SKM-1 (cell line): ENCODE measurements around the gene VTN.

Experiments used
- DNase-seq: peaks from one replicate; lab custom pipeline; 2025; ENCODE audit not compliant: unreplicated experiment; lab: John Stamatoyannopoulos, UW

VTN gene, protein sequence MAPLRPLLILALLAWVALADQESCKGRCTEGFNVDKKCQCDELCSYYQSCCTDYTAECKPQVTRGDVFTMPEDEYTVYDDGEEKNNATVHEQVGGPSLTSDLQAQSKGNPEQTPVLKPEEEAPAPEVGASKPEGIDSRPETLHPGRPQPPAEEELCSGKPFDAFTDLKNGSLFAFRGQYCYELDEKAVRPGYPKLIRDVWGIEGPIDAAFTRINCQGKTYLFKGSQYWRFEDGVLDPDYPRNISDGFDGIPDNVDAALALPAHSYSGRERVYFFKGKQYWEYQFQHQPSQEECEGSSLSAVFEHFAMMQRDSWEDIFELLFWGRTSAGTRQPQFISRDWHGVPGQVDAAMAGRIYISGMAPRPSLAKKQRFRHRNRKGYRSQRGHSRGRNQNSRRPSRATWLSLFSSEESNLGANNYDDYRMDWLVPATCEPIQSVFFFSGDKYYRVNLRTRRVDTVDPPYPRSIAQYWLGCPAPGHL

DNA sequence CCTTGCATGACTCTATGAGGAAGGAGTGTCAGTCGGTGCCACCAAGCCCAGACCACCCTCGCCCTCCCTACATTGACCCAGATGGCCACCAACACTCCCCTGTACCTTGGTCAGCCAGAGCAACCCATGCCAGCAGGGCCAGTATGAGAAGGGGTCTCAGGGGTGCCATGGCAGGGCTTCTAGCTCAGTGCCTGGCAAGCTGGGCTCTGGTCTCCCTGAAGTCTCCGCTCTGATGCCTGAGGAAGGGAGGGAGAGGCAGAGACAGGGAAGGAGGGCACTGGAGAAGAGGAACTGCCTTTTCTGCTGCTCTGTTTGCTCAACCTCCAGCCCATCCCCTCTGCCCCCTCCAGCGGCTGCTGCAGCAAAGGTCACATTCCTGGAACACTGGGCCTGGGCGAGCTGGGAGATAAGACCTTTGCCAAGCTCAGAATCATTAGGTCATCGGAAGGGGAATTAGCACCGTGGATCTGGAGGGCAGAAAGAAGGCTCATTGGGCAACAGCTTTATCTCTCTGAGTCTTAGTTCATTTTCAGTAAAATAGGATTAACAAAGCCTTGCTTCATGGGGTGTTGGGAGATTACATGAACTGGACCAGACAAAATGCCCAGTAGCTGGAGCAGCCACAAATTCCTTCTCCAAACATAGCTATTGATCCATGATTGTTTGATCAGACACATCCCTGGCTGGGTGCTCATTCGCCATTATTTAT, at the start of gene VTN:
Gene VTN, minus strand, starts transcription at position 273 of the 709 bp plus-strand sequence. Its CDS starts 104 bp downstream, at position 169.
- DNase-seq = peak; percentile 15

DNA sequence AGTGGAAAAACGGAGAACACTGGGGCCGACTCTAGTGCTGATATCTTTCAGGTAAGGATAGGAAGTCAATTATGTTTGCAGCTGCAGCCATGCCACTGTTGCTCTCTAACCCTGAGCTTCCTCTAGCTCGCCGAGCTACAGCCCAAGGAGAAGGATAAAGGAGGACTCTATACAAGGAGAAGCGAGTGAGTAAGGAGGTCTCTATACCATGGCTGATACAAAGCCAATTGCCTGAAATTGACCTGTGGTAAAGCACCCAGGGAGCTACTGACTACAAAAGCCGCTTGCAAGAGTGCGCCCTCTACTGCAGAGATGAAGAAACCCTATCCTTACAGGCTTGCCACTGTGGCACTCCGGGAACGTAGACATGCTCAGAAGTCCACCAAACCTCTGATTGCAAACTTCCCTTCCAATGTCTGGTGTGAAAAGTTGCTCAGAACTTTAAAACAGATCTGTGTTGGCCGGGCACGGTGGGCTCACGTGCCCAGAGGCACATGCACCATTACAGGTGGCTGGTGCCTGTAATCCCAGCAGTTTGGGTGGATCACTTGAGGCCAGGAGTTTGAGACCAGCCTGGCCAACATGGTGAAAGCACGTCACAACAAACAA, 46.7 kb upstream of the VTN start:
- DNase-seq = peak; percentile 74

DNA sequence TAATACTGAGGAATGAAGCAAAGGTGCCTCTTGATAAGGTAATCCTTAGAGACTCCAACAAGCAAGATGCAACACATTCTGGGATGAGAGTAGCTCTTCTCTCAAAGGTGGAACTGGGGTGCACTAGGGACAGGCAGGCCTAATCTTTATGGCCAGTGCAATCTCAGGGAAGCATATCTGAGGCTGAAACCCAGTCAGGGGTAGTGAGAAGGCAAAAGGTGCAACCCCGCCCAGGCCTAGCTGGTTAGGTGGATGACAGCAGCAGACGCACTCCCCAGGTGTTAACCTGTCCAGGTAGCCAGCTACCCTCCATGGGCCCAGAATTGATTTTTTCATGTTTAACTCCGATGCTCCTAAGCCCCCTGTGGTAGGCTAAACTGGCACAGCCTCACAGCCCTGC, 45.8 kb upstream of the VTN start:
- DNase-seq = no peak

DNA sequence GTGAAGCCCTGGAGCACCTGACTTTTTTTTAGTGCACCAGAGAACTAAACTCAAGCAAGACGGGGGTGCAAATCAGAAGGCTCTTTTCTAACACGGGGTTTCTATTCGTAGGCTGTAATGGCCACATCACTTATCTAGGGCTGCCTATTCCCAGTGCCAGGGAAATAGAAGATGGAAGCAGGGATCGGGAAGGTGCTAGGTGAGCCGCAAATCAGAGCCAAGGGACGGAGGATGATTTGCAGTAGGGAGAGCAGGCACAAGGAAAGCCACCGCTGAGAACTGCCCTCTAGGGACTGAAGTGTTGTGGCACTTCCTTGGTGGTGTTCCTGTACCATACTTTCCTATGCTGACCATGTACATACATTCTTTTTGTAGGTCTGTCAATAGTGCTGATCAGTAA, 43.7 kb upstream of the VTN start:
- no peak for DNase-seq

DNA sequence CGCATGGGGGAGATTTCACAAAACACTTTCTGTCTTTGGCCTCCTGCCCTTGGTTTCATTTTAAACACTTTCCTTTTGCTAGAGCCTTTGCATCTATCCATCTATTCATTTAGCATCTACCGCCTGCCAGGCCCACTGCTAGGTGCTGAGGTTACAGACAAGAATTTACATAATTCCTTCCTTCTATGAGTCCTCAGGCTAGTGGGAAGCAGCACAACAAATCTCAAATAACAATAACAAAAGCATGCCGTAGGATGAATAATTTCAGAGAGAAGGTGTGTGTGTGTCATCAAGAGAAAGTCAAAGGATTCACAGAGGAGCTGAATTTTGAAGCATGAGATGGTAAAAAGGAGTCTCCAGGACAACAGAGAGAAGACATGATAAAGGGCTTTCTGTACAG, 42.0 kb upstream of the VTN start:
- no peak for DNase-seq

DNA sequence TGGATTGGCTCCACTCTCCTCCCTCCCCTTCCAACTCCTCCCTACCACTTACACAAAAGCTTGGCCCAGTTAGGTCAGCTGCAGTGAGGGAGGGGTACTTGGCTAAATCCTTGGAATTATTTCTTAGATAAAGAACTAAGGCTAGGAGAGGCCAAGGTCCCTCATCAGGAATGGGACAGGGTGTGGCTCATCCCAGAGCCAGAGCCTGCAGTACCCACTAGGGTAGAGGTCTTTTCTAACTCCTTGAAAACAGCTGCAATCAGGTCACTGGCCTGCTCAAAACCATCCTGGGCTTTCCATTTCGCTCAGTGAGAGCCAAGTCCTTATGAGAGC, 37.8 kb upstream of the VTN start:
- no peak for DNase-seq

DNA sequence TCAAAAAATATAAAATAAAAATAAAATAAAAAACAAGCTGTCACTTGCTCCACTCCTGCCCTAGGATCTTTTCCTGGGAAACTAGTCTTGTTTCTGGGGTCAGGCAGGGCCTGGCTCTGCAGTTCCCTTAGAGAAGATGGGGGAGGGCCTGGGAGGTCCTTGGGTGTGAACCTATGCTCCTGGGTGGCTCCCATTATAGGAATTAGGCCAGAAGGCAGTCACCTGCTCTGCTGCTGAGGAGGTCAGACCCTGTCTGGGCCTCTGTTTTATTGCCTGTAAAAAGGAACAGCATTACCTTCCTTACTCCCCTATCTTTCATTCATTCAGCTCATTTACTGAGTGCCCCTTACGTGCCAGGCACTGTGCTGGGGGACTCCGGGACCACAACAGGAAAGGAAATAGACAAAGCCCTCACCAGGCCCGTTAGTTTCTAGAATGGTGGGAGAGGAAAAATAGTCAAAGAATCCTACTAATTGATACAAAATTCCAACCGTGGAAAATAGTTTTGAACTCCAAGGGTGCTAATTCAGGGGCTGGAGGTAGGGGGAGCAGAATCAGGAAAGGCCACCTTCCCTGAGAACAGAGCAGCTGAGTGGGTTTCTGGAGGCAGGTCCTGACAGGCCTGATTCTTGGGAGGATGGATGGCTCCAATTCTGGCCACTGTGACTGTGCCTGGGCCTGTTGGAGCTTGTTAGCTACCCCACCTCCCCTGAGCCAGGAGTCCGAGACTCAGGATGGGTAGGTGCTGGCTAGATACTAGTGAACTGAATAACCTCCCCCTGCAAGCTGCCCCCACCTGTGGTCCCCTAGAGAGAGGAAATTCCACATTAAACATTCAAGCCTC, 37.2 kb upstream of the VTN start:
- no peak for DNase-seq

DNA sequence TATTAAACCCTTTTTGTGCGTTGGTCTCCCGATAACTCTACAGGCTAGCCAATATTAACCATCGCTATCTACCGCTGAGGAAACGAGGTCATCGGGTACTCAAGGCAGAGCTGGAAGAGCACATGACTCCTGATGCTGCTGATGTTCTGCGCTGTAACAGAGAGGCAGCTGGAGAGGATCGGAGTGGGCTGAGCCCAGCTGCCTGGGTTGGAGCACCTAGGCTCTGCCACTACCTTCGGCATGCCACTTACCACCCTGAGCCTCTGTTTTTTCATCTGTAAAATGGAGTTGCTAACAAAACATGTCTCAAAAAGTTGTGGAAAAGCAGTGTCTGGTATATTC, 36.3 kb upstream of the VTN start:
- DNase-seq = no peak

DNA sequence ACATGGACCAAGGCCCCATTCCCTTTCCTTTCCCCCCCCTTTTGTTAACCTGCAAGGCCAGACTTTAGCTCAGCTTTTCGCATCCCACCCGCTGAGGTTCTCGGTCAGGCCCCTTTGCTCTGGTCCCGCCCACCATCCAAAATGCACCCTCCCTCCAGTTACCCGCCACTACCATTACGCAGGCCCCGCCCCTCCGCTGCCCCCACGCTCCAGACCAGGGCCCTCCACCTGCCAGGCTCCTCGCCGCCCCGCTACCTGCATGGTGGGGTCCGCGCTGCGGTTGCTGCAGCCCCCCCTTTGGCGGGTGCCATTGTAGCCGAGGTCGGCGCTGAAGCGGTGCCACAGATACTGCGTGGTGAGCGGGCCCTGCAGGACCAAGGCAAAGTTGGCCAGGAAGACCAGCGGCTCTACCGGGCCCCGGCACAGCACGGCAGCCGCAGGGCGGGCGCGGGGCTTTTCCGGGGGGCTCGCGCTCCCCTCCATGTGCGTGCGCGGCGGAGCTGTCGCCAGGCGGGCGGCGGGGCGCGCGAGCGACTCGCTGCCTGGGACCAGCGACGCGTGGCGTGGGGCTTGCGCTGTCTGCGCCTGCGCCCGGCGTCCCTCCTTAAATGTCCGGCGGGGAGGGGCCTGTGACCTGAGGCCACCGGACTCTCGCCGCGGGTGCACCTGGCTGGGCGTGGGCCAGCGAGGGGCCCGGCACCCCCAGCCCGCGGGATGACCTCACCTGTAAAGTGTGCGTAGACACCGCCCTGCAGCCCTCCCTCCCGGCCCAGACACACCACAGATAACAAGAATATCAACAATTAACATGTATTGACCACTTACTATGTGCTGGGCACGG, 35.7 kb upstream of the VTN start, which contains the start of gene SLC46A1:
Gene SLC46A1, minus strand, starts transcription at position 581 of the 841 bp plus-strand sequence. Its CDS starts 98 bp downstream, at position 483.
- DNase-seq = no peak

DNA sequence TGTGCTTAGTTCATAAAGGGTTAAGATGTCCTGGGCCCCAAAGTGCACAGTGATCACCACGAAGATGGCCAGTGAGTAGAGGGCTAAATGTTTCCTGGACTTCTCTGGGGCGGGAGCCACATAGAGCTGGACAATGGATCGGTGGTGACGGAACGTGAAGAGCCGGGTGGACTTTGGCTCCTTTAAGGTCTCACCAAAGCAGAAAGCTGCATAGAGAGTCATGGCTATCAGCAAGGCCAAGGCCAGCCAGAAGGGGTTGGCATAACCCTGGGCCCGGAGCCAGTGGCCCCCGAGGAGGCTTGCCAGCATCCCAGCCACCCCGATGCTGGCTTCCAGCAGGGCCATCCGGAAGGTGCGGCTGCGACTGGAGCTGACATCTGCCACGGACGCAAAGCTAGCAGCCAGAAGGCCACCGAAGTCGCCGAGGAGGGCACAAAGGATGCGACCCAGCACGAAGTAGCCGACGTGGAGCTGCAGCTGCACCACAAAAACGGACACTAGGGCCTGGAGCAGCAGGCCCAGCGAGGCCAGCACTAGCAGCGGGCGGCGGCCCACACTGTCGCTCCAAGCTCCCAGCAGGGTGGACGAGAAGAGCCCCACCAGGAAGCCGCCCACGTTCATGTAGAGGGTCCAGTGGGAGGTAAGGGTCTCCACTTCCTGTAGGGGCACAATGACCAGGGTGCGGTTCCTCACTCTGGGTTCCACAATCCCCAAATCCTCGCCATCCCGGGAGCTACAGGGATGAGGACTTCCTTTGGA, 34.9 kb upstream of the VTN start:
- DNase-seq = no peak

DNA sequence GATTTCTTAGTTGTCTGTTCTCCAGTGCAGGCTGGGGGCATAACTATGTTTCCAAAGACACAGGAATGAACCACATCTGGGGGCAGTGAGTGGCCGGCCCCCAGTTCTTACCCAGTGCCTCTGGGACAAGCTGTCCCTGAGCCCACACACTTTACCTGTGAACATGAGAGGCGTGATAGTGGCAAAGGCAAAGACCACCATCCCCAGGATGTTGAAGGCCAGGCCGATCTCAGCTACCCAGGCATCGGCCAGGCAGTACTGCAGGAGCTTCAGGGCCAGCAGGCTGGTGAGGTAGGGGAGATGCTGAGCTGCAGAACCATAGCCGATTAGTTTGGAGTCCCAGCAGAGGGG, 34.3 kb upstream of the VTN start:
- DNase-seq = no peak

DNA sequence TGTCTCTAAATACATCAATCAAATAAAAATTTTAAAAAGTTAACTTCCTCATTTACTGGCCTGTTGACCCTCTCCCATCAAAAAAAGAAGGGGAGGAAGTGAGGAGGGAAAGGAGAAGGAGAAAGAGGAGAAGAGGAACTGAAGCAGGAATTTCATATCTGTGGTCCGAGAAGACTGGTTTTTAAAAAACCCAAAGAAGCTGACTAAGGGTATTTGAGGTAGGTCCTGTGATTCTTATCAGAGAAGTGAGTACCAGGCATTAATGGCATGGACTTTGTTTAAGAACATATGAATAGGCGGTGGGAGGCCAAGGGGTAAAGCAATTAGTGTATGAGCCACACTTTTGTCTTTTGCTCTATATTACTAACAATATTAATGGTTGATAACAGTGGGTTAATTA, 33.9 kb upstream of the VTN start:
- no peak for DNase-seq

DNA sequence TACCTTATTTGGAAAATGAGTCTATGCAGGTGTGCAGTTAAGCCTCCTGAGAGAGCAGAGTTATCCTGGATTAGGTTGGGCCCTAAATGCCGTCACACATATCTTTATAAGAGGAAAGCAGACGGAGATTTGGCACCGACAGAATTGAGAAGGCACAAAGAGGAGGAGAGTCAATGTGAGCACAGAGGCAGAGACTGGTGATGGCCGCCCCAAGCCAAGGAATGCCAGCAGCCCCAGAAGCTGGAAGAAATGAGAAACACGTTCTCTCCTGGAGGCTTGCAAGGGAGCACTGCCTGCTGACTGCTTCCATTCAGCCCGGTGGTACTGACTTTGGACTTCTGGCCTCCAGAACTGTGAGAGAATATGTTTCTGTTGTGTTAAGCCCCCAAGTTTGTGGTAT, 32.7 kb upstream of the VTN start:
- no peak for DNase-seq

DNA sequence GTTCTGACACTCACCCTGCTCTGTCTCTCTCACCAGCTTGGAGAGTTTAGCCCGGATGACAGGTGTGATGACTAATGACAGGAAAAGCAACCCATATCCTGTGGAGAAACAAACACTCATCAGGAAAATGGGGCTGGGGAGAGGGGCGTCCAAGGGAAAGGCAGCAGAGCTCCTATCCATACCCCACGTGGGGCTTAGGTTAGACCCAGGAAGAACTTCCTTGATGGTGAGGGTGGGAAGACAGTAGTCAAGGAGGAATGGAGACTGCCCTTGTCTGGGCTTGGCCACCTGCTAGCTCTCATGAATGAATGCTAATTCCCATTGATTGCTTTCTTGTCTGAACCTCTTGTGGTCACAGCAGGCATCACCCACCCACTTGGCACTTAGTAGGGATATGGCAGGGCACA, 32.1 kb upstream of the VTN start:
- DNase-seq = no peak

DNA sequence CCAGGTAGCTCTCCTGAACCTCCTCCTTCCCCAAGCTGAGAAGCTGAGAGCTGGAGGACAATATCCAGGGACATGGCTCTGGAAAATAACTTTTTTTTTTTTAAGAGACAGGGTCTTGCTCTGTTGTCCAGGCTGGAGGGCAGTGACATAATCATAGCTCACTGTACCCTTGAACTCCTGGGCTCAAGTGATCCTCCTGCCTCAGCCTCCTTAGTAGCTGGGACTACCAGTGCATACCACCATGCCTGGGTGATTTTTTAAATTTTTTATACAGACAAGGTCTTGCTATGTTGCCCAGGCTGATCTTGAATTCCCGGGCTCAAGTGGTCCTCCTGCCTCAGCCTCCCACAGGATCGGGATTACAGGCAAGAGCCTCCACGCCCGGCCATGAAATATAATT, 29.7 kb upstream of the VTN start:
- no peak for DNase-seq

DNA sequence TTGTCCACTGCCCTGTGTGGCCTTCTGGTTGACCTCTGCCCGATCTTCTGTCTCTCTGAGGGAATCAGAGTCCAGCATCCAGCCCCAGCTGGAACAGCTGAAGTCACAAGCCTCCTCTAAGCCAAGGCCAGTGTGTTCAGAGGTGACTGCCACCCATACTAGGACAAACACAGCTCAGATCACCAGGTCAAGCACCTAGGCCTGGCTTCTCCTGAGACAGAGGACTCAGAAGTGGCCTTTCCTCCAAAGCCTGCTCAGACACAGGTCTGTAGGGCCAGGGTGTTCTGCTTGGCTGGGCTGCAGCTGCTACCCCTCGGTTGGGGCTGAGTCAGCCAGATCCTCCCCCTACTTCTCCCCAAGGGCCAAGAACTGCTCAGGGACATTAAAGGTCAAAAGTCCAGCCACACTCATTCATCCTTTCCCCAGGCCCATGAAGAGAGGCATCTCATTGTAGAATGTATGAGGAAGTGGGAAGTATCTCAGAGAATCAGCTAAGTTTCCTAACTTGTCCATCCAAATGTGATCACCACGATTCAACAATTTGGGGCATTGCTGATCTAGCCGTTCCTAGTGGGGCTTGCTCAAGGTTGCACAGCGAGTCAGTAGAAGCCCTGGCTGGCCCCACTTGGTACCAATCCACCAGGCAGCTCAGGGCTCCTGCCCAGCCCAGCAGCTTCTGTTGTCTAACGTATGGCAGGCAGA, 28.3 kb upstream of the VTN start:
- no peak for DNase-seq

DNA sequence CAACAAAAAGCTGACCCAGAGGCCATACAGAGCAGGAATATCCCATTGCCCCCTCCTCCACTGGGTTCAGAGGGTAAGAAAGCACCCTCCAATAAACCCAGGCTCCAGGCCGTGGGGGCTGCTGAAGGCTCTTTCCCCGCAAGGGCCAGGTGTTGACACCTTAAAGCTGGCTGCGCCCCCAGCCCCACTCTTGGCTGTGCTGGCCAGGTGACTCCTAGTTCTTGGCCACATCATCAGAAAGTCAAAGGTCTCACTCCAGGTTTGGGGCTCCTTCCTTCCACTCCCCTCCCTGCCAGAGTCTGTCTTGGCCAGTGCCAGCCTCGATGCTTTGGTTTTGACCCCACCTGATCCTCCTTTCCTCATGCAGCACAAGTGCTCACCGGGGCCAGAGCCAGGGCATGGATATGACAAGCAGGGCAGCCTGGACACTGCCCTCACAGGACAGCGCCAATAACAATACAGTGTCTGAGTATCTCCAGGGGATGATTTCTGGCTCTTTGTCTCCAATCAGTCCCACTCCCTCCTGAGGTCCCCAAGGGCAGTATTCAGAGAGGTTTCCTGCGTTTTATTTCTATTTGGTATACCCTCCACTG, 27.7 kb upstream of the VTN start:
- no peak for DNase-seq

DNA sequence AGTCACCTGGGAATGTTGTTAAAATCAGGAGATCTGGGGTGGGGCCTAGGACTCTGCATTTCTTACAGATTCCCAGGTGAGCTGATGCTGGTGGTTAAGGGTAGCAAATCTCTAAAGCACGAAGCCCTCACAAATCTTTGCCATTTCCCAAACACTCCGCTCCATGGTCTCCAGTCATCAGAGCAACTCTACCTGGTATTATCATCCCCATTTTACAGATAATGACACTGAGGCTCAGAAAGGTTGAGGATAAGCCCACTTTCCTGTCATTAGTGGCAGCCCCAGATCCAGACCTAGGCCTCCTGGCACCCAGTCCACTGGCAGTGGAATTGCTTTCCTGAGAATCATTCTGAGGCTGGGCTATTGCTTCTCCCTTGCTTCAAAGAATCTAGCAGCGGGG, 27.2 kb upstream of the VTN start:
- no peak for DNase-seq
